Heart left ventricle (tissue), 13 donors: ENCODE results near the gene PSKH1.

Experiments used
- POLR2A ChIP-seq, 2 donors: fragments of 450-650 bp; IDR thresholded peaks; one replicate each; pipeline ENCODE4 v1.6.1; 2017; ENCODE audit warnings: antibody characterized with exemption in 2 of 2, mild to moderate bottlenecking in 2 of 2, moderate library complexity in 2 of 2
- TF ChIP-seq, protein P1 (sequence below), 12 donors: fragments of 200-600 bp; sonication (generic) in 4 of 12; IDR thresholded peaks; one replicate each; pipeline versions ENCODE4 v1.5.0 to v1.8.0; 2018 to 2022; ENCODE audit warnings: antibody characterized with exemption in 12 of 12, mild to moderate bottlenecking in 5 of 12
- donor health status: ischemic (EF 13 %, LVEDD 7.1; RV severe dilation, severe dysfunction).
- donor health status: DM: no; HTN: yes; CAD: no.
- donor health status: DM: no; HTN: no; CAD: no.
- donor health status: ischemic (EF 25% LVEDD 6.9; RV normal size, moderate dysfunction).
- donor health status: ischemic (EF 25% LVEDD 5.7; RV mildly dilated, moderate dysfunction).
- donor health status: ischemic (EF 35%, LVEDD 5.7; RV mildly dilated, moderate dysfunction).
- donor health status: nonischemic (EF 11% LVEDD 7.7; RV severe dilation, severe dysfunction).
- donor health status: DM: yes; HTN: yes; CAD: no.
- donor health status: PGD.
- donor health status: ischemic (EF 29% LVEDD 5.4; RV normal size, mild dysfunction).
- donor health status: nonischemic (EF 23%, LVEDD 6.1; RV moderate dilation, normal function).

- TF ChIP-seq, protein P1, sequence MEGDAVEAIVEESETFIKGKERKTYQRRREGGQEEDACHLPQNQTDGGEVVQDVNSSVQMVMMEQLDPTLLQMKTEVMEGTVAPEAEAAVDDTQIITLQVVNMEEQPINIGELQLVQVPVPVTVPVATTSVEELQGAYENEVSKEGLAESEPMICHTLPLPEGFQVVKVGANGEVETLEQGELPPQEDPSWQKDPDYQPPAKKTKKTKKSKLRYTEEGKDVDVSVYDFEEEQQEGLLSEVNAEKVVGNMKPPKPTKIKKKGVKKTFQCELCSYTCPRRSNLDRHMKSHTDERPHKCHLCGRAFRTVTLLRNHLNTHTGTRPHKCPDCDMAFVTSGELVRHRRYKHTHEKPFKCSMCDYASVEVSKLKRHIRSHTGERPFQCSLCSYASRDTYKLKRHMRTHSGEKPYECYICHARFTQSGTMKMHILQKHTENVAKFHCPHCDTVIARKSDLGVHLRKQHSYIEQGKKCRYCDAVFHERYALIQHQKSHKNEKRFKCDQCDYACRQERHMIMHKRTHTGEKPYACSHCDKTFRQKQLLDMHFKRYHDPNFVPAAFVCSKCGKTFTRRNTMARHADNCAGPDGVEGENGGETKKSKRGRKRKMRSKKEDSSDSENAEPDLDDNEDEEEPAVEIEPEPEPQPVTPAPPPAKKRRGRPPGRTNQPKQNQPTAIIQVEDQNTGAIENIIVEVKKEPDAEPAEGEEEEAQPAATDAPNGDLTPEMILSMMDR (IDR thresholded peaks at IDR 0.05) = no peak
- no peak for TF ChIP-seq POLR2A (IDR thresholded peaks at IDR 0.05)
Observed at GRCh38 chr16:67880584-67880983, 12.5 kb upstream of the PSKH1 start.
